HG03432 (cell line): ENCODE data around the gene SCN10A.

Experiments used
- ATAC-seq: cut with Tn5 transposase; IDR thresholded peaks from one replicate; pipeline ENCODE4 v1.9.1; 2021; ENCODE audit warnings: mild to moderate bottlenecking, moderate library complexity; ENCODE audit not compliant: unreplicated experiment

Gene SCN10A

GRCh38 chr3:38722781-38723568 is 93.0 kb downstream of the SCN10A start:
- no peak for ATAC-seq

DNA sequence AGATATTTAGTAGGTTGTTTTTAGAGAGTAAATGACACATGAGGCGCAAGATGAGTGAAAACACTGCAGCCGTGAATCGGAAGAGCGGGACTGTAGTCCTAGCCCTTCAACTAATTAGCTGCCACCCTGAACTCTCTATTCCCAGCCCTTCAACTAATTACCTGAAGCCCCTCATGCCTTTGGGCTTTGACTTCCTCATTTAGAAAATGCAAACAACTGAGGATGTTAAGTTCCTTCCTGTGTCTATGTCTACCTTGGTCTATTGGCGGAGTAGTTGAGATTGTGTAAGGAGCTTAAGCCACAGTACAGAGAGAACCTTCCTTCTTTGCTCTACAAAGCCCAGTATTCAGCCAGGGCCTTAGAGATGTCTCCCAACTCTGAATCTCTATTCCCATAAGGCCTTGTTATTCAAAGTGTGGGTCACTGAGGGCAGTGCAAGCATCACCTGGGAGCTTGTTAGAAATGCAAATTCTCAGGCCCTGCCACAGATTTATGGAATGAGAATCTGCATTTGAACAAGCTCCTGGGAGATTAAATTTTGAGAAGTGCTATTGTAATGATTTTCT is 94.7 kb downstream of the SCN10A start:
- no peak for ATAC-seq

DNA sequence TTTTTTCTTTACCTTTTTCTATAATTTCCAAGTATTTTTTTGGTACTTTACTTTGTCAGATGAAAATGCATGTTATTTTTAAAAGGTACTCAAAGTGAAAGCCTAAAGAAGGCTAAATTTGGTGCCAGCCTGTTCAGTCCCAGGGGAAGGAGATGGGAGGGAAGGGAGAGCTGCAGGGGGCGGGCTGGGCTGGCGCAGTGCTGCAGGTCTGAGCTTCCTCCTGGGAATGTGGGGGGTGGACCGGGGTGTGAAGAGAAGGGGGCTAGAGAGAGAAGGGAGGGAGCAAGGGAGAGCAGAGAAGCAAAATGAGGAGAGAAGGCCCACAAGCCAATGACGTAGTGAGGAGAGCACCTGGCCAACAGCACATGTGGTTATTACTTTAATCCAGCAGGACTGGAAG is 95.6 kb downstream of the SCN10A start:
- ATAC-seq: no peak

GRCh38 chr3:38717355-38718240 is 98.4 kb downstream of the SCN10A start:
- ATAC-seq: no peak

DNA sequence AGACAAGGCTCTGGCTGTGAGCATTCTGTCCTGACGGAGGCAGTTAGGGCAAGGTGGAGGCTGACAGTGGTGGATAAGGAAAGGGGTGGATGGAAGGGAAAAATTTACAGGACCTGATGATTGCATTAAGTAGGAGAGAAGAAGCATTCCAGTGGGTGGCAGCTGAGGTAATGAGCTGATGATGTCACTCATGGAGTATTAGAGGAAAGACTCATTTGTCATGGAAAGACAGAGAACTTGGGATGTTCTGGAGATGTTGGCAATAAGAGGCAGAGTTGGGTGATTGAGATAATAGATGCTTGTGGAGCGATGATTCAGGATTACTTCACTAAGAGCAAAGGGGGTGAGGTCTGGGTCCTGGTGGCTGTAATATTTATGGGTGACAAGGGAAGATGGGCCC is 102.9 kb downstream of the SCN10A start:
- no peak for ATAC-seq

DNA sequence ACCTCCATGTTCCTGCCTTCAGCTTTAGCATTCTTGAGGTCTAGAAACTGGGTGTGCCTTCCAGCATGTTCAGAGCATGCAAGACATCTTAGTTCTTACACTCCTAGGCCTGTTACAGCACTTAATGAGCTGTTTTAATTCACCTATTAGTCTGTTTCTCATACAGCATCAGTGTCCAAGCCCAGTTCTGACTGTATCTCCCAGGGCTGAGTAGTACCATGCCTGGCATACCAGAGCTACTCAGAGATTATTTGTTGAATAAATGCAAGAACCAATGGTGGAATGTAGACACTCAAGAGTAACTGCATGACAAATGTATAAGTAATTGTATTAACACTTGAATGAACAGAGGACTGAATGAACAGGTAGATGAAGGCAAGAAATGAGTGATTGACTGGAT is 104.7 kb downstream of the SCN10A start:
- ATAC-seq: no peak

DNA sequence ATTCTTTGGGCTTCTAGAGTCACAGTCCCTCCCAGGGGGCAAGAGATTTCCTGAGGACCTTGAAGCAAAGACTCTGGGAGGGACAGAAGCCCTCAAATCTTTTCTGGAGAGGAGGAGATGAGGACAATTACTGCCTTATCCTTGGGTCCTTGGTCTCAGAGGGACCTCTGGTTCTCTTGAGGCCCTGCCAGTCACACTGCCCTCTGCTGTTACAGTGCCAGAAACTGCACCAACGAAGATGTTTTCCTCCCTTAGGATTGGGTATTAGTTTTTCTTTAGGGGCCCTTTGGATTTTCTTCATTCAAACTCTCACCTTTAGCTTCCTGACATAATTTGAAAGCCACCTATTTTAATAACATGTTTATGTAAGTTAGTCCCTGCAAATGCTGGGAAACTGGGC is 108.3 kb downstream of the SCN10A start:
- no peak for ATAC-seq

GRCh38 chr3:38706961-38707360 is 109.1 kb downstream of the SCN10A start:
- no peak for ATAC-seq

DNA sequence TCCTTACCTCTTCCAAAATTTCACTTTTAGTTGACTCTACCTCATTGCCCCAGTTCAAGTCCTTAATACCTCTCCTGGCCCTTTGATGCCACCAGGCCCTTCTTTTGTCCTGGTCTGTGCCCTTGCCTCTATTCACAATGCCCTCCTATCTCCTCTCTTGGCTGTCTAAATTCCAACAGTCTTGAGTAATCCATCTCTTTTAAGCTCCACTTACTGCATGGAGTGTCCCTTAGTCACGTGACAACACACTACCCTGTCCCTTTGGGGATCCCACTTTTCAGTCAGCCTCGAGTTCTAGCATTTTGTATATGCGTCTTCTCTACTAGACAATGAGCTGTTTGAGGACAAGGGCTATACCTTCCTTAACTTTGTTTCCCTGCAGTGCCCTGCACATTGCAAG is 113.8 kb downstream of the SCN10A start:
- no peak for ATAC-seq

GRCh38 chr3:38698760-38699159 is 117.3 kb downstream of the SCN10A start:
- ATAC-seq: no peak

- ATAC-seq: no peak
These were observed 118.0 kb downstream of the SCN10A start for GRCh38 chr3:38698061-38698460.

DNA sequence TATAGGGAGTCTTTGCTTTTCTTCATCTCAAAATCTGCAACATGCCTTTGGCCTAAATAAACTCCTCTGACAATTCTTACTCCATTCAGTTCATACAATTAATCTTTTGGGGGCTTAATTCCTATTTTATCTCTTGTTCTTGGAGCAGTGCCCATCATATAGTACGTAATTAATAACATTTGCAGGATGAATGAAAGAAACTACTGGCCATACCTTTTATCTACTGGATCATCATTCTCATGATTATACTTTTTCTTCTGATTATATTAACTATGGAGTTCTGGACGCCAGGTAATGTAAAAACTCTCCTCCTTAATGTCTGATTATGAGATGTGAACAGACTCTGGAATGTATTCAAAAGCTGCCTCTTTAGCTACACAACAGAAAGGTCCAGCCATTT is 120.0 kb downstream of the SCN10A start:
- no peak for ATAC-seq

- ATAC-seq: no peak
These were observed 125.8 kb downstream of the SCN10A start for GRCh38 chr3:38690185-38690584.

- no peak for ATAC-seq
These were observed 126.2 kb downstream of the SCN10A start for GRCh38 chr3:38689774-38690173.

GRCh38 chr3:38689346-38689745 is 126.7 kb downstream of the SCN10A start:
- ATAC-seq: no peak

- no peak for ATAC-seq
These were observed 128.7 kb downstream of the SCN10A start for GRCh38 chr3:38687321-38687720.

GRCh38 chr3:38684546-38684945 is 131.5 kb downstream of the SCN10A start:
- no peak for ATAC-seq

DNA sequence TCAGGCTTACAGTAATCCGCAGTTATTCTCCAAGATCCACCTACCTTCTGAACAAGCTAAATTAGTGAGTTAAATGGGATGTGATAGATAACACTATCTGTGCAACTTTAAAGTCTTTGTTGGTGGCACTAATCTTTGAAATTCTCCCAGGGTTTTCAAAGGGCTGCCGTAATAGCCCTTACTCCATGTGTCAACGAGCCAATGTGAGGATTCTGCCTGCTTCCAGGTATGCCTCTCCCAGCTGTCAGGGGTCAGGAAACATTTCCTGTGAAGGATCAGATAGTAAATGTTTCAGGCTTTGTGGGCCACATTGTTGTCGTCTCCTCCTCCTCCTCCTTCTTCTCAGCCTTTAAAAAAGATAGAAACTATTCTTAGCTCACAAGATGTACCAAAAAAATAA is 146.3 kb downstream of the SCN10A start:
- ATAC-seq: no peak

- no peak for ATAC-seq
These were observed 153.5 kb downstream of the SCN10A start for GRCh38 chr3:38662544-38662943.

GRCh38 chr3:38658841-38659240 is 157.2 kb downstream of the SCN10A start:
- no peak for ATAC-seq

GRCh38 chr3:38657369-38657768 is 158.6 kb downstream of the SCN10A start:
- ATAC-seq: no peak
